HFF-Myc (cell line): ENCODE data around the gene CSNK2A1.
"Not testable (repeated sequence)": the region's sequence is repeated elsewhere in the genome, so short reads cannot be mapped to it uniquely, and the experiment has no call there.

Source experiments
- DNase-seq: peaks from one replicate; pipeline ENCODE4 v3.0.0-alpha.2; 2011; ENCODE audit warnings: low read depth; ENCODE audit errors: extremely low read depth
- H3K4me3 ChIP-seq: replicated peaks from 2 replicates; pipeline ENCODE4 v1.5.1; 2011; ENCODE audit warnings: low read depth, mild to moderate bottlenecking, control low read depth, low read length
- TF ChIP-seq, protein P1 (sequence below): IDR thresholded peaks from 2 replicates; pipeline ENCODE4 v1.5.1; 2012; ENCODE audit warnings: mild to moderate bottlenecking, low read depth, low read length, control low read depth; ENCODE audit errors: missing control alignments

Gene CSNK2A1

DNA sequence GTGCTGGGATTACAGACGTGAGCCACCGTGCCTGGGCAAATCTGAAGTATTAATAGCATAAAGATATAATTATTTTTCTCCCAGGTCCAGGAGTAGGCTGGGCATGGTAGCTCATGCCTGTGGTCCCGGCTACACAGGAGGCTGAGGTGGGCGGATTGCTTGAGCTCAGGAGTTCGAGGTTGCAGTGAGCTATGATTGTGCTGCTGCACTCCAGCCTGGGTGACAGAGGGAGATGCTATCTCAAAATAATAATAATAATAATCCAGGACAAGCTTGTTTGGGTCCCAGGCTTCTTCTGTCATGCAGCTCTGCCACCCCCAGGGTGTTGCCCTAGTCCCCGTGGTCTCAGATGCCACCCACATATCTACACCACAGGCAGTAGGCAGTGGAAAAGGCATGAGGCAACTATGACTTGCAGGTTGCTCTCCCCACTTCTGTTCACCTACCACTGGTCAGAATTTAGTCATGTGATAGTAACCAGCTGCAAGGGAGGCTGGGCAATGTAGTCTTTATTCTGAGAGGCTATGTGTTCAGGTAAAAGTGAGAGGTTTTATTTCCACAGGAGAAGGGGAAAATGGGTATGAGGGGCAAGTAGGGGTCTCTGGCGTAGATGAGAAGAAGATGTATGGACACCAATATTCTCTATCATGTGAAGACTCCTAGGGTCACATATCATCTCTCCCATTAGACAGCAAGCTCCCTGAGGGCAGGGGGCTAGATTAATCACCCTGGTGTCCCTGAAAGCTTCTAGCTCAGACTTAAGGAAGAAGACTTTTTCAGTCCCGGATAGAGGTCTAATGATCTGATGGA is 40.8 kb upstream of the CSNK2A1 start:
- H3K4me3 ChIP-seq = no peak overlapping the region
- no peak for DNase-seq
- TF ChIP-seq, protein P1, sequence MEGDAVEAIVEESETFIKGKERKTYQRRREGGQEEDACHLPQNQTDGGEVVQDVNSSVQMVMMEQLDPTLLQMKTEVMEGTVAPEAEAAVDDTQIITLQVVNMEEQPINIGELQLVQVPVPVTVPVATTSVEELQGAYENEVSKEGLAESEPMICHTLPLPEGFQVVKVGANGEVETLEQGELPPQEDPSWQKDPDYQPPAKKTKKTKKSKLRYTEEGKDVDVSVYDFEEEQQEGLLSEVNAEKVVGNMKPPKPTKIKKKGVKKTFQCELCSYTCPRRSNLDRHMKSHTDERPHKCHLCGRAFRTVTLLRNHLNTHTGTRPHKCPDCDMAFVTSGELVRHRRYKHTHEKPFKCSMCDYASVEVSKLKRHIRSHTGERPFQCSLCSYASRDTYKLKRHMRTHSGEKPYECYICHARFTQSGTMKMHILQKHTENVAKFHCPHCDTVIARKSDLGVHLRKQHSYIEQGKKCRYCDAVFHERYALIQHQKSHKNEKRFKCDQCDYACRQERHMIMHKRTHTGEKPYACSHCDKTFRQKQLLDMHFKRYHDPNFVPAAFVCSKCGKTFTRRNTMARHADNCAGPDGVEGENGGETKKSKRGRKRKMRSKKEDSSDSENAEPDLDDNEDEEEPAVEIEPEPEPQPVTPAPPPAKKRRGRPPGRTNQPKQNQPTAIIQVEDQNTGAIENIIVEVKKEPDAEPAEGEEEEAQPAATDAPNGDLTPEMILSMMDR = no peak

DNA sequence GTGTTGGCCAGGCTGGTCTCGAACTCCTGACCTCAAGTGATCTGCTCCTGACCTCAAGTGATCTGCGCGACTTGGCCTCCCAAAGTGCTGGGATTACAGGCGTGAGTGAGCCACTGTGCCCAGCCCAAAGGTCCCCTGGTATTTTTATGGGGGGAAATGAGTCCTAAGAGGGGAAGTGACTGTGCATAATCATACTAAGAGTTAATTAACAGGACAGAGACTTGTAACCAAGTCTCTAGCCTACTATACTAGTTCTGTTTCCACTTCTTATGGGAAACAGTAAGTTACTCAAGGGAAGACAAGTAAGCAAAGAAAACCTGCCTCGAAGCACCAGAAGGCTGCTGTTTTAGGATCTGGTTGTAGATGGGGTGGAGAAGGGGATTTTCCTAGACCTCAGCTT is 38.6 kb upstream of the CSNK2A1 start:
- TF ChIP-seq, protein P1 = no peak
- H3K4me3 ChIP-seq = no peak overlapping the region
- no peak for DNase-seq

DNA sequence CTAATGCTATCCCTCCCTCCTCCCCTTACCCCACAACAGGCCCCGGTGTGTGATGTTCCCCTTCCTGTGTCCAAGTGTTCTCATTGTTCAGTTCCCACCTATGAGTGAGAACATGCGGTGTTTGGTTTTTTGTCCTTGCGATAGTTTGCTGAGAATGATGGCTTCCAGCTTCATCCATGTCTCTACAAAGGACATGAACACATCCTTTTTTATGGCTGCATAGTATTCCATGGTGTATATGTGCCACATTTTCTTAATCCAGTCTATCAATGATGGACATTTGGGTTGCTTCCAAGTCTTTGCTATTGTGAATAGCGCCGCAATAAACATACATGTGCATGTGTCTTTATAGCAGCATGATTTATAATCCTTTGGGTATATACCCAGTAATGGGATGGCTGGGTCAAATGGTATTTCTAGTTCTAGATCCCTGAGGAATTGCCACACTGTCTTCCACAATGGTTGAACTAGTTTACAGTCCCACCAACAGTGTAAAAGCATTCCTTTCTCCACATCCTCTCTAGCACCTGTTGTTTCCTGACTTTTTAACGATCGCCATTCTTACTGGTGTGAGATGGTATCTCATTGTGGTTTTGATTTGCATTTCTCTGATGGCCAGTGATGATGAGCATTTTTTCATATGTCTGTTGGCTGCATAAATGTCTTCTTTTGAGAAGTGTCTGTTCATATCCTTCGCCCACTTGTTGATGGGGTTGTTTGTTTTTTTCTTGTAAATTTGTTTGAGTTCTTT is 35.5 kb upstream of the CSNK2A1 start:
- DNase-seq, H3K4me3 ChIP-seq: not testable (repeated sequence)

DNA sequence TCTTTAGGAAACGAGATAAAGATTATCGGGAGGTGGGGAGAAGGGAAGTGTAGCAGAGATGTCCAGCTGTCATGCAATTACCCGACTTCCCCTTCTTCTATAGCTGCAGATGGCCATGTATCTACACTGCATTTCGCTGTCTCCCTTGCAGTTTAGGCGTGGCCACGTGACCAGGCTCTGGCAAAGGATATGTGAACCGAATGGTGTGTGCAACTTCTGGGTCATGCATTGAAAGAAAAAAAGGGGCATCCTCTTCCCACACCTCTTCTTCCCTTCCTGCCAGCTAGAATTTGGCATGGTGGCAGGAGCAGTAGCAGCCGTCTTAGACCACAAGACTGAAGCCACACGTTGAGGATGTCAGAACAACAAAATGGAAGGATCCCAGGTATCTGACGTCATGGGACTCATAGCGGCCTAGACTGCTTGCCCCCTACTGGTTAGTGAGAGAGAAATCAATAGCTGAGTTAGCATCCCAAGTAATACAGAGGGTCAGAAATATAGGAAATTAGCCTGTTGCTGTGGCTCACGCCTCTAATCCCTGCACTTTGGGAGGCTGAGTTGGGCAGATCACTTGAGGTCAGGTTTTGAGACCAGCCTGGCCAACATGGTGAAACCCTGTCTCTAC is 33.7 kb upstream of the CSNK2A1 start:
- H3K4me3 ChIP-seq = no peak overlapping the region
- TF ChIP-seq, protein P1 = peak; percentile 54
- peak; percentile 31 for DNase-seq

DNA sequence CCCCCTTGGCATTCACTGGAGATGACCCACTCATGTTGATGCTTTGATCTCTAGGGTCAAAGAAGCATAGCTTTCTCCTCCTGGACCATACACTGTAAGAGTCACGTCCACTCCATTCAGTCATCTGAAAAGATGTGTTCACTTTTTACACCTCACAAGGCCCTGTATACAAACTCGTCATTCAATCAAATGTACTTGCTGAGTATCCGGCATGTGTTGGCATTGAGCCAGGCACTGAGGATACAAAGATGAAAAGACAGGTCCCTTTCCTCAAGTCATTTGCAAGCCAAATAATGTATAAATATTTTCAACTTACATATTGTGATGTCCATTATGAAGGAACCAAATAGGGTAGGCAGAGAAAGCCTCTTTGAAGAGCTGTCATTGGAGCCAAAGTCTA is 32.6 kb upstream of the CSNK2A1 start:
- no peak overlapping the region for H3K4me3 ChIP-seq
- TF ChIP-seq, protein P1 = no peak
- DNase-seq = no peak

DNA sequence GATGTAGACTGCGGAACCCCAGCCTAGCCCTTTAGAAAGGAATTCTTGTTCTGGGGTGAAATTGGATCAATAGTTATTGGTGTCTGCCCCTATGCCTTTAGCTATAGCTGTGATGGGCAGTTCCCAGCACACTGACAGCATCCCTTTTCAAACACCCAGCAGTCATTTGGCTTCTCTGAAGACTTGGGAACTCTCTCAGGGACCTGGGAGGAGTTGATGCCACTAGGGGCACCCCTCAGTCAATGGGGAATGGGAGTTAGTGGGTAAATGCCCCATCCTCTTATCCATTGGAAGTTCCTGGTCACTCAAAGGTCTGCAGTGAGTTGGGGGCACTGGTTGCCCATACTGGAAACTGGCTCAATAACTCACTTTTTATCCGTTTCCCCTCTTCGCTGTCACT is 31.6 kb upstream of the CSNK2A1 start:
- DNase-seq = no peak
- TF ChIP-seq, protein P1 = no peak

More for the DNA sequence above, 31.6 kb upstream of the CSNK2A1 start:
- H3K4me3 ChIP-seq = no peak overlapping the region
